H9 (cell line): ENCODE data around the gene LAMTOR4. TPM values are rescaled to one million over a fixed set of nuclear protein-coding genes. Genes with fewer than 3 reads are reported as not detected.

Experiments used
- DNase-seq: peaks from one replicate; pipeline ENCODE4 v3.0.0-alpha.2; 2017
- H2AFZ ChIP-seq: one replicate; pipeline ENCODE4 v1.6.1; 2013; ENCODE audit warnings: mild to moderate bottlenecking, low read length, control low read depth, moderate library complexity
- H2AK5ac ChIP-seq: 2 replicates; pipeline ENCODE4 v1.6.1; 2013; ENCODE audit warnings: low read length, control low read depth, mixed read lengths; ENCODE audit not compliant: insufficient read length
- H2BK120ac ChIP-seq: one replicate; pipeline ENCODE4 v1.6.1; 2013; ENCODE audit warnings: low read depth, mild to moderate bottlenecking, low read length, control low read depth, inconsistent platforms; ENCODE audit not compliant: poor library complexity, severe bottlenecking
- H2BK12ac ChIP-seq: 2 replicates; pipeline ENCODE4 v1.6.1; 2013; ENCODE audit warnings: low read length, control low read depth, mixed read lengths, low read depth; ENCODE audit not compliant: insufficient read length
- H2BK15ac ChIP-seq: 2 replicates; pipeline ENCODE4 v1.6.1; 2013; ENCODE audit warnings: low read depth, low read length, control low read depth
- H2BK20ac ChIP-seq: one replicate; pipeline ENCODE4 v1.6.1; 2013; ENCODE audit warnings: low read depth, mild to moderate bottlenecking, low read length, control low read depth, inconsistent platforms; ENCODE audit not compliant: poor library complexity, severe bottlenecking
- H2BK5ac ChIP-seq: 2 replicates; pipeline ENCODE4 v1.6.1; 2013; ENCODE audit warnings: low read length, control low read depth, mixed read lengths; ENCODE audit not compliant: insufficient read length
- H3K14ac ChIP-seq: 2 replicates; pipeline ENCODE4 v1.6.1; 2013; ENCODE audit warnings: low read length, control low read depth; ENCODE audit not compliant: insufficient read depth
- H3K18ac ChIP-seq: 2 replicates; pipeline ENCODE4 v1.6.1; 2013; ENCODE audit warnings: low read depth, mild to moderate bottlenecking, mixed read lengths, low read length, control low read depth; ENCODE audit not compliant: insufficient read length
- H3K23ac ChIP-seq: 2 replicates; pipeline ENCODE4 v1.6.1; 2013; ENCODE audit warnings: low read length, control low read depth, mixed read lengths, low read depth; ENCODE audit not compliant: insufficient read length
- H3K23me2 ChIP-seq: 2 replicates; pipeline ENCODE4 v1.6.1; 2013; ENCODE audit warnings: low read depth, mild to moderate bottlenecking, mixed read lengths, low read length, control low read depth; ENCODE audit not compliant: insufficient read length, poor library complexity, severe bottlenecking
- H3K27ac ChIP-seq: 2 replicates; pipeline ENCODE4 v1.5.1; 2013; ENCODE audit warnings: low read length, control low read depth, mixed read lengths, low read depth; ENCODE audit not compliant: insufficient read length
- H3K27me3 ChIP-seq: 2 replicates; pipeline ENCODE4 v1.6.1; 2013; ENCODE audit warnings: low read length, control low read depth, inconsistent platforms; ENCODE audit not compliant: insufficient read depth
- H3K4ac ChIP-seq: 2 replicates; pipeline ENCODE4 v1.6.1; 2013; ENCODE audit warnings: low read depth, mild to moderate bottlenecking, control low read depth, inconsistent platforms, low read length, moderate library complexity
- H3K4me1 ChIP-seq: 2 replicates; pipeline ENCODE4 v1.6.1; 2013; ENCODE audit warnings: low read length, control low read depth, inconsistent platforms; ENCODE audit not compliant: insufficient read depth
- H3K4me2 ChIP-seq: 2 replicates; pipeline ENCODE4 v1.6.1; 2013; ENCODE audit warnings: low read length, control low read depth, mixed read lengths; ENCODE audit not compliant: insufficient read length, insufficient read depth
- H3K56ac ChIP-seq: 2 replicates; pipeline ENCODE4 v1.6.1; 2013; ENCODE audit warnings: low read depth, mild to moderate bottlenecking, mixed read lengths, low read length, control low read depth; ENCODE audit not compliant: insufficient read length
- H3K79me1 ChIP-seq: 2 replicates; pipeline ENCODE4 v1.6.1; 2013; ENCODE audit warnings: low read depth, mild to moderate bottlenecking, moderate library complexity, low read length, control low read depth, inconsistent platforms; ENCODE audit not compliant: insufficient read depth, poor library complexity, severe bottlenecking
- H3K79me2 ChIP-seq: 2 replicates; pipeline ENCODE4 v1.6.1; 2013; ENCODE audit warnings: low read length, control low read depth, inconsistent platforms; ENCODE audit not compliant: insufficient read depth
- H3K9ac ChIP-seq: 2 replicates; pipeline ENCODE4 v1.6.1; 2013; ENCODE audit warnings: low read length, control low read depth, mixed read lengths; ENCODE audit not compliant: insufficient read length; ENCODE audit errors: extremely low read depth
- H3K9me3 ChIP-seq: one replicate; pipeline ENCODE4 v1.6.1; 2013; ENCODE audit warnings: low read depth, low read length, inconsistent platforms; ENCODE audit not compliant: control insufficient read depth
- H3T11ph ChIP-seq: one replicate; pipeline ENCODE4 v1.6.1; 2013; ENCODE audit warnings: mild to moderate bottlenecking, low read length, control low read depth, inconsistent platforms
- H4K20me1 ChIP-seq: one replicate; pipeline ENCODE4 v1.6.1; 2013; ENCODE audit not compliant: control insufficient read depth, insufficient read length, insufficient read depth
- H4K5ac ChIP-seq: 2 replicates; pipeline ENCODE4 v1.6.1; 2013; ENCODE audit warnings: low read depth, mild to moderate bottlenecking, mixed read lengths, low read length, control low read depth; ENCODE audit not compliant: insufficient read length
- H4K8ac ChIP-seq: replicated peaks from 2 replicates; pipeline ENCODE4 v1.6.1; 2013; ENCODE audit warnings: low read length, control low read depth, mixed read lengths, low read depth; ENCODE audit not compliant: insufficient read length
- H4K91ac ChIP-seq: 2 replicates; pipeline ENCODE4 v1.6.1; 2013; ENCODE audit warnings: low read depth, mild to moderate bottlenecking, moderate library complexity, mixed read lengths, low read length, control low read depth; ENCODE audit not compliant: insufficient read length
- H3K27ac Mint-ChIP-seq, 3 experiments: 2 replicates in 2 of 3; 3 replicates in 1 of 3; pipeline ENCODE4 v1.8.0; 2020 to 2021; ENCODE audit warnings: mixed read lengths in 3 of 3, mild to moderate bottlenecking in 1 of 3, moderate library complexity in 1 of 3
- H3K27me3 Mint-ChIP-seq: 2 replicates; pipeline ENCODE4 v1.8.0; 2021; ENCODE audit warnings: low read depth, mild to moderate bottlenecking, moderate library complexity, mixed read lengths
- H3K36me3 Mint-ChIP-seq, 3 experiments: 2 replicates in 2 of 3; 3 replicates in 1 of 3; pipeline ENCODE4 v1.8.0; 2020 to 2021; ENCODE audit warnings: low read depth in 3 of 3, mixed read lengths in 3 of 3; ENCODE audit not compliant: insufficient read depth in 1 of 3
- H3K4me1 Mint-ChIP-seq, 2 experiments: 2 replicates each; pipeline ENCODE4 v1.8.0; 2020; ENCODE audit warnings: mixed read lengths in 2 of 2
- H3K4me3 Mint-ChIP-seq, 2 experiments: 2 replicates in 1 of 2; 3 replicates in 1 of 2; pipeline ENCODE4 v1.8.0; 2020 to 2021; ENCODE audit warnings: mild to moderate bottlenecking in 2 of 2, mixed read lengths in 2 of 2, moderate library complexity in 1 of 2
- H3K9me3 Mint-ChIP-seq, 2 experiments: 2 replicates in 1 of 2; 3 replicates in 1 of 2; pipeline ENCODE4 v1.8.0; 2020; ENCODE audit warnings: mild to moderate bottlenecking in 2 of 2, mixed read lengths in 2 of 2, moderate library complexity in 1 of 2
- WGBS: extraction: QIAGEN DNeasy Blood & Tissue Kit; methylation state at CpG from one replicate; pipeline ENCODE4 v1.1.7; 2013; ENCODE audit warnings: missing lambda C conversion rate, low lambda C conversion rate, mixed read lengths; ENCODE audit not compliant: insufficient read length; ENCODE audit errors: extremely low coverage; 5-methylcytosine and 5-hydroxymethylcytosine counted together
- total RNA-seq: library from RNA; stranded (reverse); gene quantifications from 2 replicates; pipeline ENCODE4 v1.2.1, GENCODE V29; 2021
- TF ChIP-seq, protein P1 (sequence below): fragments of 200-600 bp; sonication (generic); conservative IDR thresholded peaks from 3 replicates; pipeline ENCODE4 v1.8.0; 2021; ENCODE audit warnings: antibody characterized with exemption, mild to moderate bottlenecking

Gene LAMTOR4
- total RNA-seq, 1 experiment from 2014 or later = 179 TPM

- Histone ChIP-seq H3K4ac (no peak overlapping the region), H3K79me1 (no peaks in the 10 kb centered on the region), H2BK15ac (no peak overlapping the region), H3K18ac (no peak overlapping the region), H3K27me3 (no peaks in the 10 kb centered on the region), H3K4me1 (no peaks in the 10 kb centered on the region), H3T11ph (no peak overlapping the region), H3K56ac (no peak overlapping the region), H2AK5ac (no peak overlapping the region), H4K5ac (no peak overlapping the region), H3K23me2 (no peaks in the 10 kb centered on the region), H2AFZ (no peak overlapping the region), H4K91ac (no peak overlapping the region), H2BK5ac (no peak overlapping the region), H2BK12ac (no peak overlapping the region), H3K79me2 (no peaks in the 10 kb centered on the region), H3K27ac (no peak overlapping the region), H2BK120ac (no peak overlapping the region), H3K9ac (no peak overlapping the region), H3K14ac (no peak overlapping the region), H3K23ac (no peak overlapping the region), H4K20me1 (no peaks in the 10 kb centered on the region), H2BK20ac (no peak overlapping the region), H3K9me3 (no peaks in the 10 kb centered on the region), H3K4me2 (no peak overlapping the region), H4K8ac (no peak overlapping the region)
- no peak overlapping the region for H3K27ac Mint-ChIP-seq
- no peak for DNase-seq
- no peak overlapping the region for H3K4me3 Mint-ChIP-seq
- H3K9me3 Mint-ChIP-seq = no peaks in the 10 kb centered on the region
- peaks cover 68 to 89% (median 88%) of the 10 kb centered on the region in 3 experiments for H3K36me3 Mint-ChIP-seq
- H3K27me3 Mint-ChIP-seq = no peaks in the 10 kb centered on the region
- no CpG with 5 or more reads among the region's 12 CpGs for WGBS
- 0 out of 4 replicates have a peak, but pooled peaks cover 0 to 3% of the 10 kb centered on the region in 2 experiments for H3K4me1 Mint-ChIP-seq
- TF ChIP-seq, protein P1, sequence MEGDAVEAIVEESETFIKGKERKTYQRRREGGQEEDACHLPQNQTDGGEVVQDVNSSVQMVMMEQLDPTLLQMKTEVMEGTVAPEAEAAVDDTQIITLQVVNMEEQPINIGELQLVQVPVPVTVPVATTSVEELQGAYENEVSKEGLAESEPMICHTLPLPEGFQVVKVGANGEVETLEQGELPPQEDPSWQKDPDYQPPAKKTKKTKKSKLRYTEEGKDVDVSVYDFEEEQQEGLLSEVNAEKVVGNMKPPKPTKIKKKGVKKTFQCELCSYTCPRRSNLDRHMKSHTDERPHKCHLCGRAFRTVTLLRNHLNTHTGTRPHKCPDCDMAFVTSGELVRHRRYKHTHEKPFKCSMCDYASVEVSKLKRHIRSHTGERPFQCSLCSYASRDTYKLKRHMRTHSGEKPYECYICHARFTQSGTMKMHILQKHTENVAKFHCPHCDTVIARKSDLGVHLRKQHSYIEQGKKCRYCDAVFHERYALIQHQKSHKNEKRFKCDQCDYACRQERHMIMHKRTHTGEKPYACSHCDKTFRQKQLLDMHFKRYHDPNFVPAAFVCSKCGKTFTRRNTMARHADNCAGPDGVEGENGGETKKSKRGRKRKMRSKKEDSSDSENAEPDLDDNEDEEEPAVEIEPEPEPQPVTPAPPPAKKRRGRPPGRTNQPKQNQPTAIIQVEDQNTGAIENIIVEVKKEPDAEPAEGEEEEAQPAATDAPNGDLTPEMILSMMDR = peak; percentile 32; the same call in 1 of the 3 replicates
Observed at GRCh38 chr7:100109521-100110163, 39.1 kb upstream of the LAMTOR4 start.
